ENCODE measurements around the gene HTR2A.

DNA sequence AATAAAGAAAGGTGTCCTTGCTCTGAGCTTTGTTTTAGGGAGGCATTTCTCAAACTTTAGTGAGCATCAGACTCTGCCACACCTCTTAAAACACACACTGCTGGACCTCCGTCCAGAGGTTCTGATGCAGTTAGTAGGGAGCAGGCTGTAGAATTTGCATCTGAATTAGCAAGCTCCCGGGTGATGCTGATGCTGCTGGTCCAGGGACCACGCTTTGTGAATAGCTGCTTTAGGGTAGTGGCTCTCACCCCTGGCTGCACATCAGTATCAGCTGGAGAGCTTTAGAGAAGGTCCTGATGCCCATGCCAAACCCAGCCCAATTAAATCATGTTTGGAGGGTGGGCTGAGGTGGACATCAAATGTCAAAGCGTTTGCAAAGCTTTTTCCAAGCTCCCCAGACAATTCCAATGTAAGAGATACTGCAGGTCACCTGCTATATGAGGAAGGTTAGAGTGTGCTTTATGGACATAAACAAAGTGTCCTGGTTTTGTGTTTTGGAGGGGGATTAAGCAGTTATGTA is 3.6 kb downstream of the HTR2A start:
- TF ChIP-seq, protein P1, sequence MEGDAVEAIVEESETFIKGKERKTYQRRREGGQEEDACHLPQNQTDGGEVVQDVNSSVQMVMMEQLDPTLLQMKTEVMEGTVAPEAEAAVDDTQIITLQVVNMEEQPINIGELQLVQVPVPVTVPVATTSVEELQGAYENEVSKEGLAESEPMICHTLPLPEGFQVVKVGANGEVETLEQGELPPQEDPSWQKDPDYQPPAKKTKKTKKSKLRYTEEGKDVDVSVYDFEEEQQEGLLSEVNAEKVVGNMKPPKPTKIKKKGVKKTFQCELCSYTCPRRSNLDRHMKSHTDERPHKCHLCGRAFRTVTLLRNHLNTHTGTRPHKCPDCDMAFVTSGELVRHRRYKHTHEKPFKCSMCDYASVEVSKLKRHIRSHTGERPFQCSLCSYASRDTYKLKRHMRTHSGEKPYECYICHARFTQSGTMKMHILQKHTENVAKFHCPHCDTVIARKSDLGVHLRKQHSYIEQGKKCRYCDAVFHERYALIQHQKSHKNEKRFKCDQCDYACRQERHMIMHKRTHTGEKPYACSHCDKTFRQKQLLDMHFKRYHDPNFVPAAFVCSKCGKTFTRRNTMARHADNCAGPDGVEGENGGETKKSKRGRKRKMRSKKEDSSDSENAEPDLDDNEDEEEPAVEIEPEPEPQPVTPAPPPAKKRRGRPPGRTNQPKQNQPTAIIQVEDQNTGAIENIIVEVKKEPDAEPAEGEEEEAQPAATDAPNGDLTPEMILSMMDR (IDR thresholded peaks at IDR 0.05; ENCODE audit: low read length) = no peak
- TF ChIP-seq EZH2 (optimal IDR thresholded peaks at IDR 0.05; ENCODE audit: low read depth, low read length) = no peak

Data from MM.1S (cell line).